NT2/D1 (cell line): ENCODE data around the gene PIN1.
A peak's percentile ranks its signal among the peaks of the same experiment; 100 is the strongest.

Source experiments
- DNase-seq: peaks from one replicate; pipeline ENCODE4 v3.0.0-alpha.2; 2011; ENCODE audit warnings: low read depth, low spot score
- H3K27me3 ChIP-seq: 2 replicates; pipeline ENCODE4 v1.6.0; 2011; ENCODE audit warnings: mild to moderate bottlenecking; ENCODE audit not compliant: insufficient read length, insufficient read depth
- H3K36me3 ChIP-seq: 2 replicates; pipeline ENCODE4 v1.6.1; 2011; ENCODE audit warnings: mild to moderate bottlenecking, low read length, mixed read lengths; ENCODE audit not compliant: insufficient read depth, insufficient read length
- H3K4me1 ChIP-seq: 2 replicates; pipeline ENCODE4 v1.5.1; 2011; ENCODE audit not compliant: insufficient read depth, insufficient read length
- H3K4me3 ChIP-seq: 2 replicates; pipeline ENCODE4 v1.5.1; 2011; ENCODE audit warnings: low read depth; ENCODE audit not compliant: insufficient read length
- H3K9ac ChIP-seq: 2 replicates; pipeline ENCODE4 v1.6.0; 2011; ENCODE audit warnings: low read depth; ENCODE audit not compliant: insufficient read length
- H3K9me3 ChIP-seq: 2 replicates; pipeline ENCODE4 v1.5.1; 2011; ENCODE audit warnings: mild to moderate bottlenecking, low read length; ENCODE audit not compliant: insufficient read depth
- SUZ12 ChIP-seq: IDR thresholded peaks from 2 replicates; pipeline ENCODE4 v1.6.1; 2011; ENCODE audit not compliant: insufficient read length, insufficient read depth; ENCODE audit errors: extremely low read depth
- YY1 ChIP-seq: IDR thresholded peaks from 2 replicates; pipeline ENCODE4 v1.6.1; 2011; ENCODE audit not compliant: insufficient read length, insufficient read depth
- ZNF274 ChIP-seq: IDR thresholded peaks from 2 replicates; pipeline ENCODE4 v1.6.1; 2011; ENCODE audit warnings: mild to moderate bottlenecking, low read depth, low read length

PIN1 gene

DNA sequence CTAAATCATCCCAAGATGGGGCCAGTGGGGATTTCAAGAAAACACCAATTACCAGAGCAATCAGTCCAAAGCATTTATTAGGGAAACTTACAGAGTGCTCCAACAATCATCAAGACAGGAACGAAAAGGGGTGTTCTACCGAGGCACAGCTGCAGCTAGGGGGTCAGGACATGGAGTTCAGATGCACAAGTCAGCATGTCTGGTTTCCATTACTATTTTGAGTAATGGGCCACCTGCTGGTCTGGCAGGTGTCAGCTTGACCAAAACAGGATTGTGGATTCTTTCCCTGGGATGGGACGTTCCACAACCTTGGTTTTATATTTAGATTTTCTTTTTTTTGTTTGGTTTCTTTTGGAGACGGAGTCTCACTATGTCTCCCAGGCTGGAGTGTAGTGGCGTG is 11.3 kb upstream of the PIN1 start:
- H3K9ac ChIP-seq = no peak overlapping the region
- no peak overlapping the region for H3K4me3 ChIP-seq
- peaks cover 14% of the 10 kb centered on the region for H3K36me3 ChIP-seq
- peaks cover 3% of the 10 kb centered on the region for H3K4me1 ChIP-seq
- no peak for DNase-seq
- TF ChIP-seq ZNF274 = no peak
- no peak for TF ChIP-seq YY1
- no peak for TF ChIP-seq SUZ12
- H3K9me3 ChIP-seq = no peaks in the 10 kb centered on the region
- H3K27me3 ChIP-seq = no peaks in the 10 kb centered on the region

DNA sequence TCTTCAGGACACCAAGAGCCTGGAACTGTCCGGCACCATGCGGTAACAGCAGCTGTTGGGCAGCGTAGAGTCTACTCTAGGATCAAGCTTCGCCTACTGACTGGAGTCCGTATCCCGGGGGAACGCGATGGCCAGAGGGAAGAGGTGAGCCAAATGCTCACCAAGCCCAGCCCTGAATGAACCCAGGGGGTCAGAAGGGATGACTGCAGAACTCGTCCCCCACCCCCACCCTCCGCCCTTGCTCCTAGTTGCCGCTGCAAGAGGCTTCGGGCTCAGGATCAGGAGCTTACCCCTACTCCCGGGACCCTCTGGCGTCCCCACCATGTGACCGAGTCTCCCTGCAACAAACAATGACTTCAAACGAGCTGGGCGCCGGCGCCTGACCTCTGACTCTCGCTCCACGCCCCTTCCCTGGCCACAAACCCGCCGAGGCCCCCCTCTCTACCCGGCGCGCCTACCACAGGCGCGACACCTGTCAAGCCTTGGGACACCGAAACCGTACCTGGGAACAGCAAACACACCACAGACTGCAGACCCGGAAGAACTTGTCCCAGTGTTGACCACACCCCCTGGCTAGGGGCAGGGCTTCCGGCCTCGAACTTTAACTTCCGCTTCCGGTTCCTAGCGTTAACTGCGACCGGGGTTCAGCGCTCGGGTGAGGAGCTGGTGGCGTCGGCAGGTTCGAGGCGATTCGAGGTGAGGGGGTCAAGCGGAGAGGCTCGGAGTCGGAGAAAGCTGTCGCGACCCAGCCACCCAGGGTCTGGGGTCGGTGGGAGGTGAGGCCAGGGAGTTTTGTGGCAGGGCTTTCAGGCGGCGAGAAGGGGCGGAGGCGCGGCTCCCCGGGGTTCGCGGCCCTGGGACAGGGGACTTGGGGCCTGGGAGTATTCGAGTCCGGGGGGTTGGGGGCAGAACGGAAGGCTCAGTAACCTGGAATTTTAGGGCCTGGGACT is 7.6 kb upstream of the PIN1 start, which contains the start of gene UBL5:
TSS of gene UBL5 (plus strand) at position 630 of the 950 bp plus-strand sequence. CDS start 420 bp downstream, outside the sequence.
- no peaks in the 10 kb centered on the region for H3K9me3 ChIP-seq
- H3K9ac ChIP-seq = peak within 1 kb of the TSS; percentile 94
- peak within 1 kb of the TSS; percentile 88 for H3K4me3 ChIP-seq
- DNase-seq = peak; percentile 76
- no peaks in the 10 kb centered on the region for H3K27me3 ChIP-seq
- no peak for TF ChIP-seq SUZ12
- no peak for TF ChIP-seq YY1
- no peak for TF ChIP-seq ZNF274
- peaks cover 39% of the 10 kb centered on the region for H3K36me3 ChIP-seq
- H3K4me1 ChIP-seq = no peaks in the 10 kb centered on the region

DNA sequence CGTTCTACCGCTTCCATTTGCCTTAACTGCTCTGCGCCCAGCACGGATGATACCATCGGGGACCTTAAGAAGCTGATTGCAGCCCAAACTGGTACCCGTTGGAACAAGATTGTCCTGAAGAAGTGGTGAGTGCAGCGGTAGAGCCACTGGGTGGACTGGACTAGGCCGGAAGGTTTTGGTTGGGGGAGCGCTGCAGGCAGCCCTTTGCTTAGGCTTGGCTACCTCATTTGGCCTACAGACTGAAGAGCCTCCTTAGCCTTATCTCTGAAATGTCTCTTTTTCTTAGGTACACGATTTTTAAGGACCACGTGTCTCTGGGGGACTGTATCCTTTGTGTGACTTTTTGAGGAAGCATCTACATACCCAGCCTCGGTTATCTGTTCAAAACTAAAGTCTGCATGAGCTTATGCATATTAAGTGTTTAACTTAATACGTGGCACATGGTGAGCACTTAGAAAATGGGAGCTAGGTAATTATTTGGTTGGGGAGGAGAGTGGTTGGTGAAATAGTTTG is 6.5 kb upstream of the PIN1 start:
- peak overlapping the region; percentile 88 for H3K4me3 ChIP-seq
- TF ChIP-seq SUZ12 (no peak), ZNF274 (no peak), YY1 (no peak)
- peaks cover 39% of the 10 kb centered on the region for H3K36me3 ChIP-seq
- H3K9me3 ChIP-seq = no peaks in the 10 kb centered on the region
- DNase-seq = no peak
- H3K9ac ChIP-seq = peak overlapping the region; percentile 94
- H3K4me1 ChIP-seq = no peaks in the 10 kb centered on the region
- no peaks in the 10 kb centered on the region for H3K27me3 ChIP-seq

DNA sequence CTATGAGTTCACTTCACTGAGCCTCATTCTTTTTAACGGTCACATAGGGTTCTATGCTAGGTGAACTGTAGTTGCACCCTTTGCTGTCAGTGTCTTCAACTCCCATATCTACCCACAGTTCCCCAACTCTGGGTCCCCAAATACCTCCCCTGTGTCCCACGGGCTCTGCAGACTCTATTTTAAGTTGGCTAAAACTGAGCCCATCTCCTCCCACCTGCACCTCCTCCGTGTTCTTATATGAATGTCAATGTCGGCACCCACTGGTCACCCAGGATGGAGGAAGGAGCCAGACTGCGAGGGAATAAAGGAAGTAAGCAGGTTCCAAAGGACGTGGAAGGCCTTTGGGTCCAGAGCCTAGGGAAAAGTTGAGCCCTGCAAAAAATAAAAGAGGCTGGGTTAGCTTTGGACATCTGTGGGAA is 802 bp upstream of the PIN1 start:
- TF ChIP-seq SUZ12 = no peak
- no peak for TF ChIP-seq ZNF274
- no peak for TF ChIP-seq YY1
- no peaks in the 10 kb centered on the region for H3K9me3 ChIP-seq
- no peak for DNase-seq
- H3K4me1 ChIP-seq = no peaks in the 10 kb centered on the region
- peaks cover 43% of the 10 kb centered on the region for H3K36me3 ChIP-seq
- H3K4me3 ChIP-seq = no peak overlapping the region
- H3K27me3 ChIP-seq = no peaks in the 10 kb centered on the region
- no peak overlapping the region for H3K9ac ChIP-seq

DNA sequence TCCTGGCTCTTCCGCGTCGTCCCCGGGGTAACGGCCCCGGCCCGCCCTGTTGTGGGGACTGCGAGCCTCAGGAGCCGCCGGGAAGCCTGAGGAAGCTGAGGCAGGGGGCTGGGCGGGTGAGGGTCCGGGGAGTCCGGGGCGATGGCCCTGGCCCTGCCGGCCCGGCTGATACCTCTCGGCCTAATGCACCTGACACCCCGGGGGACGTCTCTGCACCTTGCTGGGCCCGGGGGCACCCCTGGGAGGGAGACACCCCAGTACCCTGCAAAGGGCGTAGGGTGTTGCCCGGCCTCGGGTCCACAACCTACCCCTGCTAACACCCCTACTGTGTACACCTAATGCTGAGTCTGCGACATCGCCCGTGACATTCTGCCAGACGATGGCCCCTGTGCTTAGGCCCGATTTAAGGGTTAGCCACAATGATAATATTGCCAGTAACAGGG is 410 bp downstream of the PIN1 start:
- Histone ChIP-seq H3K4me1 (no peaks in the 10 kb centered on the region), H3K4me3 (peak overlapping the region; percentile 76), H3K9ac (peak overlapping the region; percentile 93), H3K9me3 (no peaks in the 10 kb centered on the region), H3K36me3 (peaks cover 40% of the 10 kb centered on the region), H3K27me3 (no peaks in the 10 kb centered on the region)
- DNase-seq = no peak
- TF ChIP-seq YY1 (no peak), ZNF274 (no peak), SUZ12 (no peak)

DNA sequence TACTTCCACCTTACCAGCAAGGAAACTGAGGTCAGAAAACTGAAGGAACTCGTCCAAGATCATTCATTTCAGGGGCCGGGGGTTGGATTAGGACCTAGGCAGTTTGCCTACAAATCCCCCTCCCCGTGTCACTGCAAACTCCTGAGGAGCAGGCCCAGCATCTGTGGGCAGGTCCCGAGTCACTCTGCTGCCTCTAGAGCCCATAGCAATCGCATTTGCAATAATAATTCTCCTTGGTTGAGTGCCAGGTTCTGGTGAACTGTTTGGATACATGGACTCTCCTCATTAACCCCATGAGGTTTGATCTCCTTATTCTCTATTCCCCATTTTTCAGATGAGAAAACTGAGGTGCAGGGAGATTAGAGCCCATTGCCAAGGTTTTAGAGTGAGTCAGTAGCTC is 903 bp downstream of the PIN1 start:
- no peak for TF ChIP-seq ZNF274
- no peak for TF ChIP-seq SUZ12
- TF ChIP-seq YY1 = no peak
- Histone ChIP-seq H3K36me3 (peaks cover 42% of the 10 kb centered on the region), H3K27me3 (no peaks in the 10 kb centered on the region), H3K9me3 (no peaks in the 10 kb centered on the region), H3K4me1 (no peaks in the 10 kb centered on the region), H3K4me3 (peak overlapping the region; percentile 76), H3K9ac (peak overlapping the region; percentile 93)
- no peak for DNase-seq

DNA sequence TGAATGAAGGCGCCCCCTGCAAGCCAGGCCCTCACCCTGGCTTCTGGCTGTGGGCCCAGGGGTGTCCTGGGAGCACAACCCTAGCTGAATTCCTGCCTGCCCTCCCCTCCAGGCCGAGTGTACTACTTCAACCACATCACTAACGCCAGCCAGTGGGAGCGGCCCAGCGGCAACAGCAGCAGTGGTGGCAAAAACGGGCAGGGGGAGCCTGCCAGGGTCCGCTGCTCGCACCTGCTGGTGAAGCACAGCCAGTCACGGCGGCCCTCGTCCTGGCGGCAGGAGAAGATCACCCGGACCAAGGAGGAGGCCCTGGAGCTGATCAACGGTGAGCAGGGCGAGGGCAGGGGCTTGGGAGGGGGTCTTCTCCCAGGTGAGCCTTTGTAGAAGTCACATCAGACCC is 3.2 kb downstream of the PIN1 start:
- Histone ChIP-seq H3K36me3 (peaks cover 58% of the 10 kb centered on the region), H3K9ac (no peak overlapping the region)
- no peak for TF ChIP-seq SUZ12
- TF ChIP-seq ZNF274 = no peak
- no peak for TF ChIP-seq YY1

More for the DNA sequence above, 3.2 kb downstream of the PIN1 start:
- DNase-seq = no peak
- Histone ChIP-seq H3K4me3 (no peak overlapping the region), H3K27me3 (no peaks in the 10 kb centered on the region), H3K9me3 (no peaks in the 10 kb centered on the region), H3K4me1 (no peaks in the 10 kb centered on the region)
